GM10266 (cell line): Measurements from ENCODE around the gene UBQLN3.
A peak's percentile ranks its signal among the peaks of the same experiment; 100 is the strongest.

Source experiments
- DNase-seq: peaks from one replicate; pipeline ENCODE4 v3.0.0; 2012; ENCODE audit errors: extremely low spot score
- TF ChIP-seq, protein P1 (sequence below): IDR thresholded peaks from 2 replicates; pipeline ENCODE4 v1.5.1; 2012; ENCODE audit warnings: mild to moderate bottlenecking, low read depth; ENCODE audit not compliant: control insufficient read depth, insufficient read depth; ENCODE audit errors: missing control alignments

Gene UBQLN3

GRCh38 chr11:5509803-5510202, at the start of gene UBQLN3:
UBQLN3 (minus strand) TSS chr11:5509957; CDS start chr11:5509558, 399 bp downstream.
- TF ChIP-seq, protein P1, sequence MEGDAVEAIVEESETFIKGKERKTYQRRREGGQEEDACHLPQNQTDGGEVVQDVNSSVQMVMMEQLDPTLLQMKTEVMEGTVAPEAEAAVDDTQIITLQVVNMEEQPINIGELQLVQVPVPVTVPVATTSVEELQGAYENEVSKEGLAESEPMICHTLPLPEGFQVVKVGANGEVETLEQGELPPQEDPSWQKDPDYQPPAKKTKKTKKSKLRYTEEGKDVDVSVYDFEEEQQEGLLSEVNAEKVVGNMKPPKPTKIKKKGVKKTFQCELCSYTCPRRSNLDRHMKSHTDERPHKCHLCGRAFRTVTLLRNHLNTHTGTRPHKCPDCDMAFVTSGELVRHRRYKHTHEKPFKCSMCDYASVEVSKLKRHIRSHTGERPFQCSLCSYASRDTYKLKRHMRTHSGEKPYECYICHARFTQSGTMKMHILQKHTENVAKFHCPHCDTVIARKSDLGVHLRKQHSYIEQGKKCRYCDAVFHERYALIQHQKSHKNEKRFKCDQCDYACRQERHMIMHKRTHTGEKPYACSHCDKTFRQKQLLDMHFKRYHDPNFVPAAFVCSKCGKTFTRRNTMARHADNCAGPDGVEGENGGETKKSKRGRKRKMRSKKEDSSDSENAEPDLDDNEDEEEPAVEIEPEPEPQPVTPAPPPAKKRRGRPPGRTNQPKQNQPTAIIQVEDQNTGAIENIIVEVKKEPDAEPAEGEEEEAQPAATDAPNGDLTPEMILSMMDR = no peak
- no peak for DNase-seq

GRCh38 chr11:5557751-5558150, 48.0 kb upstream of the UBQLN3 start:
- no peak for DNase-seq
- TF ChIP-seq, protein P1 = no peak

GRCh38 chr11:5556596-5557188, 46.9 kb upstream of the UBQLN3 start:
- TF ChIP-seq, protein P1 = no peak
- DNase-seq = no peak

GRCh38 chr11:5553343-5553742, 43.6 kb upstream of the UBQLN3 start:
- TF ChIP-seq, protein P1 = peak; percentile 18
- no peak for DNase-seq

DNA sequence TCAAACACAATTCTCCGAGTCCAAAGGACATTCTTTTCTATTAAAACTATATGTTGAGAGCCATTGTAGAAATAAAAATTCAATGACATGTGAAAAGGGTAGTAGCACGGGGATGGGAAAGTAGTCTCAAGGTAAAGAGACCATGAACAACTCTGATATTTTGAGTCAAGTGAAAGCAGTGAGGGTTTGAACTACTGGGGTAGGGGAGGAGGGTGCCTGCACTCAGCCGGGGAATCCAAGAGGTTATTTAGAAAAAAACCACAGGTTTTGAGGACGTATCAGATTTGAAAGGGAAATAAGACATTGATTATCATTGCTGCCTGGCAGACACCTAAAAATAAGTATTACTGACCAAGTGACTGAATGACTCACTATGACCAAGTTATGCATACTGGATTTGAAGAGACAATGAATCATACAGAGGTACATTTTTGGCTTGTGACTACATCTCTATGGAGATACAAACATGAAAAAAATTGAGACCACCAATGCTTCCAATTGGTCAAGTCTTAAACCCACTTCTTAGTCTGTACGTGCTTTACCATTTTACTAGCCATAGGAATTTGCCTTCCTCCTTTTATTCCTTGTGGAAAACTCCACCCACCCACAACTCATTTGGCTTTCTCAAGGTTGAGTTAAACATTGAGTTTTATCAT, 40.8 kb upstream of the UBQLN3 start:
- no peak for DNase-seq
- TF ChIP-seq, protein P1 = no peak

GRCh38 chr11:5548440-5548839, 38.7 kb upstream of the UBQLN3 start, which contains the start of gene OR52H1:
OR52H1 (minus strand) TSS chr11:5548540; CDS start chr11:5545505, 3,035 bp downstream.
- no peak for DNase-seq
- TF ChIP-seq, protein P1 = no peak

- TF ChIP-seq, protein P1 = no peak
Measured at GRCh38 chr11:5547982-5548381, 38.2 kb upstream of the UBQLN3 start.

More at GRCh38 chr11:5547982-5548381, 38.2 kb upstream of the UBQLN3 start:
- DNase-seq = no peak
